IPS-18c (cell line): ENCODE results near the gene LRRC4C.
"Not testable (repeated sequence)": the region's sequence is repeated elsewhere in the genome, so short reads cannot be mapped to it uniquely, and the experiment has no call there.

ENCODE experiments used
- H3K4me3 ChIP-seq: 2 replicates; pipeline ENCODE4 v1.7.0; 2013; ENCODE audit warnings: low read depth, mild to moderate bottlenecking, low read length, moderate library complexity; ENCODE audit not compliant: insufficient read depth
- H3K9me3 ChIP-seq: one replicate; pipeline ENCODE4 v1.6.1; 2013; ENCODE audit warnings: mild to moderate bottlenecking, low read length, moderate library complexity; ENCODE audit not compliant: control insufficient read depth, insufficient read depth

Gene LRRC4C

GRCh38 chr11:40958707-40959106, 500.7 kb downstream of the LRRC4C start:
- no peak overlapping the region for H3K4me3 ChIP-seq
- H3K9me3 ChIP-seq: no peaks in the 10 kb centered on the region

DNA sequence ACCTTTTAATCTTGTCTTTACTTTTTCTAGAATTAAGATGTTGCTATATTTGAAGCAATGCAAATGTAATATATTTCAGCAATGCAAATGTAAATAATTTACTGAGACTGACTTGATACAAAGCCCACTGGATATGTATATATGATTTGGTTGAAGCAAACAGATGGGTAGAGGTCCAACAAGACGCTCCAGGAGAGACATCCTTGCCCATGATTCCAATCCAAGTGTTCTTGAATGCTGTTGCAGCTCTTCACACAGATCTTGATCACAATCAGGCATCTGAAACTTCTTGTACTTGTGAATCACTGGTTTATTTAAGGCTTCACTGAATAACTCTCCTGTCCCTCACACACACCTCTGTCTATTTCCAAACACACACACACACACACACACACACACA, 507.0 kb downstream of the LRRC4C start:
- no peak overlapping the region for H3K4me3 ChIP-seq
- H3K9me3 ChIP-seq: no peaks in the 10 kb centered on the region

GRCh38 chr11:40938002-40938401, 521.5 kb downstream of the LRRC4C start:
- no peaks in the 10 kb centered on the region for H3K9me3 ChIP-seq
- no peak overlapping the region for H3K4me3 ChIP-seq

- H3K9me3 ChIP-seq: no peaks in the 10 kb centered on the region
- no peak overlapping the region for H3K4me3 ChIP-seq
Observed at GRCh38 chr11:40924915-40925314, 534.5 kb downstream of the LRRC4C start.

GRCh38 chr11:40921246-40921645, 538.2 kb downstream of the LRRC4C start:
- Histone ChIP-seq H3K9me3 (no peaks in the 10 kb centered on the region), H3K4me3 (no peak overlapping the region)

DNA sequence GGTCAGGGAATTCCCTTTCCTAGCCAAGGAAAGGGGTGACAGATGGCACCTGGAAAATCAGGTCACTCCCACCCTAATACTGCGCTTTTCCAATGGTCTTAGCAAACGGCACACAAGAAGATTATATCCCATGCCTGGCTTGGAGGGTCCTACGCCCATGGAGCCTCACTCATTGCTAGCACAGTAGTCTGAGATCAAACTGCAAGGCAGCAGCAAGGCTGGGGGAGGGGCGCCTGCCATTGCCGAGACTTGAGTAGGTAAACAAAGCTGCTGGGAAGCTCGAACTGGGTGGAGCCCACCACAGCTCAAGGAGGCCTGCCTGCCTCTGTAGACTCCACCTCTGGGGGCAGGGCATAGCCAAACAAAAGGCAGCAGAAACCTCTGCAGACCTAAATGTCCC, 548.7 kb downstream of the LRRC4C start:
- H3K4me3 ChIP-seq, H3K9me3 ChIP-seq: not testable (repeated sequence)

DNA sequence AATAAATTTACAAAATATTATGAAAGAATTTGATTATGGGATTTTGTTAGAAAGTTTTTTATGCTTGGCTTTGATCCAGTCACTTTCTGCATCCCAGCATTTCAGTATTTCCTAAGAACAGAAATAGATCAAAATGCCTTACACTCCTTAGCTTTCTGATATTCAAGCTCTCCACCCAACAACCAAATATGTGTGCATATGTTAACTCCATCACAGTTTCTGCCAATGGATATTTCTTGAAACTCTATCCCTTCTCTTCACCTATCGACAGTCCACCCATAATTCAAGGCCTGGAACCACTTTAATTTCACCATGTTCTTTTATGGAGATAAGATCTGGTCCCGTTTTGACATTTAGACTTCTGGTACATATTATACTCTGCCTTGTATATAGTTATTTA, 565.0 kb downstream of the LRRC4C start:
- Histone ChIP-seq H3K9me3 (no peaks in the 10 kb centered on the region), H3K4me3 (no peak overlapping the region)

GRCh38 chr11:40885250-40885954, 574.0 kb downstream of the LRRC4C start:
- H3K9me3 ChIP-seq: no peaks in the 10 kb centered on the region
- no peak overlapping the region for H3K4me3 ChIP-seq

DNA sequence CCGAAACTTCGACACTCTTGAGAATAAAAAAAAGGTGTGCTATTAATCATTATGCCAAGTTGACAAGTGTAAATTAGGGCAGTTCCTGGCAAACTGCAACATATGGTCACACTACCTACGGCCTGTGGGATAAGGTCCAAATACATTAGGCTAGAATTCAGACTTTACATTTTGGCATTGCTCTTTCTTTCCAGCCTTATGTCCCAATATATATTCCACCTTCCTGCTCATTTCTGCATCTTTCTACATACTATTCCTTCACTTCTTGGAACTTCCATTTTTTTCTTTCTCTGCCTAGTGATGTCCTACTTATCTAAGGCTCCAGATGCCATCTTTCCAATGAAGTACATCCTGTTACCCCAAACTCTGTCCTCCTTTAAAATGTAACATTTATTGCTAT, 577.2 kb downstream of the LRRC4C start:
- peaks cover 3% of the 10 kb centered on the region for H3K9me3 ChIP-seq
- H3K4me3 ChIP-seq: no peak overlapping the region

GRCh38 chr11:40879911-40880310, 579.5 kb downstream of the LRRC4C start:
- H3K4me3 ChIP-seq: no peak overlapping the region
- peaks cover 3% of the 10 kb centered on the region for H3K9me3 ChIP-seq

- H3K9me3 ChIP-seq: peaks cover 3% of the 10 kb centered on the region
- no peak overlapping the region for H3K4me3 ChIP-seq
Observed at GRCh38 chr11:40877981-40878380, 581.5 kb downstream of the LRRC4C start.

DNA sequence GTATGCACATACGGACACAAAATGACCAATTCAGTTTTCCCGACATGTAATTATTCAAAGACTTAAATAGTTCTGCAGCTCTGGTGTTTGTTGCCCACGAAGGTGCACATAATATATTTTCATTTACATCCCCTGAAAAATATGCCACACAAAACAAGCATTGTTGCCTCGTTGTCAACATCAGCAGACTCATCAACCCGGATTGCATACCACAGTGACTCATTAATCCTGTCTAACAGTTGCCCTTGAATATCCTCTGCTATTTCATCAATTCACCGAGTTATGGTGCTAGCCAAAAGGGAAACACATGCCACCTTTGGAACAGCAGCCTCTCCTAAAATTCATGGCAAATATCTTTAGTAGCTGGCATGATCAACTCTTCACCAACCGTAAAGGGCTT, 582.2 kb downstream of the LRRC4C start:
- H3K9me3 ChIP-seq: peaks cover 3% of the 10 kb centered on the region
- H3K4me3 ChIP-seq: no peak overlapping the region

DNA sequence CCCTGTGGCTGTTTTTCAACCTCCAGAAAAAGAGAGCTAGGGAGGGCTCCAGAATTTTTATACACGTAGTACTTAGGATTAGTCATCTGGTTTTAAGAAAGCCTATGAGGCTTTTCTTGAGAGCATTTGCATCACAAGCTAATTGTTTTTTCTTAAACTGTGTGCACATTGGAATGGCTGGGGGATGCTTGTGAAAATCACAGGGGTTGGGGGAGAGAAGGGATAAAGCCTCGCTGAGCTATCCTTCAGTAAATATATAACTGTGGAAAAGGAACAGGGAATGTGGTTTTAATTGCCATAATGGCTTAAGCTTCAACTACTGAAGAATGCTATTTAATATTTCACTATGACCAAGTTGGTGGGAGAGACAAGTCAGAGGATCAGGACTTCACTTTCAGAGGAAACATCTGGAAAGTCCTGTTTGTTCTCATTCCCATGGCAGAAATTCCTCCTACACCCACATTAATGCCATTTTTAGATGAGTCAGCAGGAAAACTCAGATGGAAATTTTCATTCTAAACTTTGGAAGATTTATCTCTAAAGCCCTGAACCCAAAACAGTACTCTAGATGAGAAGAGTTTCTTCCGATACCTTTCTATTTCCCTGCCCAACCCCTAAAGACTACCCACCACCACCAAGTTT, 591.3 kb downstream of the LRRC4C start:
- Histone ChIP-seq H3K9me3 (no peaks in the 10 kb centered on the region), H3K4me3 (no peak overlapping the region)

DNA sequence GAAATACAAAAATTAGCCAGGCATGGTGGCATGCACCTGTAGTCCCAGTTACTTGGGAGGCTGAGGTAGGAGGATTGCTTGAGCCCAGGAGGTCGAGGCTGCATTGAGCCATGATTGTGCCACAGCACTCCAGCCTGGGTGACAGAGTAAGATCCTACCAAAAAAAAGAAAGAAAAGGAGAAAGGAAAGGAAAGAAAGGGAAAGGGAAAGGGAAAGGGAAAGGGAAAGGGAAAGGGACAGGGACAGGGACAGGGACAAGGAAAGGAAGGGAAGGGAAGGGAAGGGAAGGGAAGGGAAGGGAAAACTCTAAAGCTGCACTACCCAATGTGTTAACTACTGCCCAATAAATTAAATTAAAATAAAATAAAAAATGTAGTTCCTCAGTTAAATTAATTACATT, 601.7 kb downstream of the LRRC4C start:
- H3K4me3 ChIP-seq, H3K9me3 ChIP-seq: not testable (repeated sequence)

DNA sequence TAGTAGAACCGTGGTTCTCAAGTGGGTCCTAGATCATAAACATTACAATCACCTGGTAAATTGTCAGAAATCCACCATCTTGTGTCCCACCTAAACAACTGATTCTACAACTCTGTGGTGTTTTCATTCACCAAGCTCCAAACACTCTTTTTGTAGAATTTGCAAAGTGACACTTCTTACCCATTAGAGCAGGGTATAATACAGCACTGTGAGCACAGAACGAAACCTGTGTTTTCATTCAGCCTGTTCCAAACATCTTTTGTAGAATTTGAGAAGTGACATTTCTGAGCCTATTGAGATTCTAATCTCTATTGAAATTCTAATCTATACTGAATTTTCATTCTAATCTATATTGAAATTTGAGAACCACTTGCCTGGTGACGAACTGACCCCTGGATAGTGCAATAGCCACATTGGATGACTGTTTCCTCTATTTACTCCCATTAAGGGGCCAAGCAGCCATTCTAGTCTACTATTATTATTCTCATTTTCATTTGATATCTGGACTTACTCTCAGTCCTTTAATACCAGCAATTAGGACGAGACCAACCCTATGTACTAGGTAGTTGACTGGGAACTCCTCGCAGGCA, 616.6 kb downstream of the LRRC4C start:
- Histone ChIP-seq H3K9me3 (no peaks in the 10 kb centered on the region), H3K4me3 (no peak overlapping the region)

GRCh38 chr11:40841231-40841630, 618.2 kb downstream of the LRRC4C start:
- no peak overlapping the region for H3K4me3 ChIP-seq
- H3K9me3 ChIP-seq: no peaks in the 10 kb centered on the region

- H3K4me3 ChIP-seq: no peak overlapping the region
- no peaks in the 10 kb centered on the region for H3K9me3 ChIP-seq
Observed at GRCh38 chr11:40838181-40838683, 621.2 kb downstream of the LRRC4C start.

DNA sequence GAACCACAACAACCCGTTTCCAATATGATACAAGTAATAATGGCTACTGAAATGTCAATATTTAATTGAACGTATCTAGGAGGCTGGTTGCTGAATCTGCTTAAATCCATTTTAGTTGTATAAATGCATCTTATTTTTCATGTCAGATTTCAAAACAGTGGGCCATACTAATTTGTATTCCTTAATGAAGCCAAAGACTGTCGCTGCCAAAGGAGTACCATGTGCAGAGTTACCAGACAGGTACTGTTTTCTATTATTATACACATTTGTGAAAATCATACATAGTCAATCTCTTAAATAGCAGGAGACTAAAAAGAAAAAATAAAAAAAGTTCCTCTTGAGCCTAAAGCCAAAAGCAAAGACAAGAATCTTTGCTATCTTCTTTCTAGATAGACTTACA, 632.3 kb downstream of the LRRC4C start:
- H3K9me3 ChIP-seq: no peaks in the 10 kb centered on the region

More for the DNA sequence above, 632.3 kb downstream of the LRRC4C start:
- H3K4me3 ChIP-seq: no peak overlapping the region
